Measurements from ENCODE around the gene ANKRD36B. TPM values are rescaled to one million over a fixed set of nuclear protein-coding genes. Genes with fewer than 3 reads are reported as not detected.
"Not testable (repeated sequence)": the region's sequence is repeated elsewhere in the genome, so short reads cannot be mapped to it uniquely, and the experiment has no call there.

Gene ANKRD36B
- polyA plus RNA-seq, 1 experiment = 3.1 TPM

GRCh38 chr2:97605109-97605508 is 15.4 kb upstream of the ANKRD36B start:
- H3K4me3 ChIP-seq (ENCODE audit: low read depth, low read length); H3K36me3 ChIP-seq (ENCODE audit: control insufficient read depth, insufficient read depth, low read length); POLR2A ChIA-PET; CTCF ChIA-PET; DNase-seq (ENCODE audit: low read depth); H3K27me3 ChIP-seq (ENCODE audit: control insufficient read depth, insufficient read depth, low read length): not testable (repeated sequence)

GRCh38 chr2:97601537-97601936 is 11.9 kb upstream of the ANKRD36B start:
- H3K36me3 ChIP-seq (ENCODE audit: control insufficient read depth, insufficient read depth, low read length); H3K4me3 ChIP-seq (ENCODE audit: low read depth, low read length); DNase-seq (ENCODE audit: low read depth); CTCF ChIA-PET; POLR2A ChIA-PET; H3K27me3 ChIP-seq (ENCODE audit: control insufficient read depth, insufficient read depth, low read length): not testable (repeated sequence)

GRCh38 chr2:97596180-97596579 is 6.5 kb upstream of the ANKRD36B start:
- H3K4me3 ChIP-seq (ENCODE audit: low read depth, low read length); DNase-seq (ENCODE audit: low read depth); H3K36me3 ChIP-seq (ENCODE audit: control insufficient read depth, insufficient read depth, low read length); CTCF ChIA-PET; H3K27me3 ChIP-seq (ENCODE audit: control insufficient read depth, insufficient read depth, low read length); POLR2A ChIA-PET: not testable (repeated sequence)

GRCh38 chr2:97593520-97593919 is 3.8 kb upstream of the ANKRD36B start:
- POLR2A ChIA-PET; H3K4me3 ChIP-seq (ENCODE audit: low read depth, low read length); H3K27me3 ChIP-seq (ENCODE audit: control insufficient read depth, insufficient read depth, low read length); DNase-seq (ENCODE audit: low read depth); H3K36me3 ChIP-seq (ENCODE audit: control insufficient read depth, insufficient read depth, low read length): not testable (repeated sequence)
- CTCF ChIA-PET = interaction anchor here (4.6 kb wide), 1 partner anchor 104 kb away, joined by 171 read pairs; no protein-coding TSS in a partner anchor

GRCh38 chr2:97590515-97591394 is 1.1 kb upstream of the ANKRD36B start:
- H3K36me3 ChIP-seq (ENCODE audit: control insufficient read depth, insufficient read depth, low read length); POLR2A ChIA-PET; H3K27me3 ChIP-seq (ENCODE audit: control insufficient read depth, insufficient read depth, low read length): not testable (repeated sequence)
- CTCF ChIA-PET = interaction anchor here (0.6 to 4.6 kb wide), 25 partner anchors 18 to 806 kb away, joined by 3 to 171 read pairs (median 4); partner anchors contain the start of genes ACTR1B, C2orf92 and COX5B
- peak; percentile 83 for TF ChIP-seq CTCF (IDR thresholded peaks at IDR 0.05; ENCODE audit: insufficient read depth, low read depth, low read length)
- peak; percentile 52 for DNase-seq (ENCODE audit: low read depth)
- peak overlapping the region; percentile 57 for H3K4me3 ChIP-seq (ENCODE audit: low read depth, low read length)

- H3K27me3 ChIP-seq (ENCODE audit: control insufficient read depth, insufficient read depth, low read length); H3K36me3 ChIP-seq (ENCODE audit: control insufficient read depth, insufficient read depth, low read length); DNase-seq (ENCODE audit: low read depth); POLR2A ChIA-PET: not testable (repeated sequence)
- CTCF ChIA-PET = interaction anchor here (2.4 to 4.6 kb wide), 2 partner anchors 102 to 109 kb away, joined by 18 to 171 read pairs; no protein-coding TSS in a partner anchor
- peak overlapping the region; percentile 64 for H3K4me3 ChIP-seq (ENCODE audit: low read depth, low read length)
Observed at GRCh38 chr2:97589257-97589597, 450 bp downstream of the ANKRD36B start.

- H3K27me3 ChIP-seq (ENCODE audit: control insufficient read depth, insufficient read depth, low read length); H3K4me3 ChIP-seq (ENCODE audit: low read depth, low read length); CTCF ChIA-PET; DNase-seq (ENCODE audit: low read depth); H3K36me3 ChIP-seq (ENCODE audit: control insufficient read depth, insufficient read depth, low read length); POLR2A ChIA-PET: not testable (repeated sequence)
Observed at GRCh38 chr2:97565674-97566073, 24.0 kb downstream of the ANKRD36B start.

GRCh38 chr2:97552406-97552805 is 37.3 kb downstream of the ANKRD36B start:
- DNase-seq (ENCODE audit: low read depth); H3K4me3 ChIP-seq (ENCODE audit: low read depth, low read length); H3K27me3 ChIP-seq (ENCODE audit: control insufficient read depth, insufficient read depth, low read length); POLR2A ChIA-PET; H3K36me3 ChIP-seq (ENCODE audit: control insufficient read depth, insufficient read depth, low read length): not testable (repeated sequence)
- CTCF ChIA-PET = interaction anchor here (0.8 kb wide), 1 partner anchor 110 kb away, joined by 3 read pairs; no protein-coding TSS in a partner anchor

- POLR2A ChIA-PET; H3K27me3 ChIP-seq (ENCODE audit: control insufficient read depth, insufficient read depth, low read length); CTCF ChIA-PET; H3K4me3 ChIP-seq (ENCODE audit: low read depth, low read length); DNase-seq (ENCODE audit: low read depth); H3K36me3 ChIP-seq (ENCODE audit: control insufficient read depth, insufficient read depth, low read length): not testable (repeated sequence)
Observed at GRCh38 chr2:97550498-97550897, 39.2 kb downstream of the ANKRD36B start.

- H3K36me3 ChIP-seq (ENCODE audit: control insufficient read depth, insufficient read depth, low read length); POLR2A ChIA-PET; H3K4me3 ChIP-seq (ENCODE audit: low read depth, low read length); DNase-seq (ENCODE audit: low read depth); CTCF ChIA-PET; H3K27me3 ChIP-seq (ENCODE audit: control insufficient read depth, insufficient read depth, low read length): not testable (repeated sequence)
Observed at GRCh38 chr2:97549058-97549457, 40.6 kb downstream of the ANKRD36B start.

GRCh38 chr2:97548536-97548935 is 41.1 kb downstream of the ANKRD36B start:
- DNase-seq (ENCODE audit: low read depth); H3K36me3 ChIP-seq (ENCODE audit: control insufficient read depth, insufficient read depth, low read length); CTCF ChIA-PET: not testable (repeated sequence)

More at GRCh38 chr2:97548536-97548935, 41.1 kb downstream of the ANKRD36B start:
- H3K27me3 ChIP-seq (ENCODE audit: control insufficient read depth, insufficient read depth, low read length); H3K4me3 ChIP-seq (ENCODE audit: low read depth, low read length); POLR2A ChIA-PET: not testable (repeated sequence)
